Type B pancreatic cell (in vitro differentiated cells): ENCODE results near the gene RYR2. TPM values are rescaled to one million over a fixed set of nuclear protein-coding genes. Genes with fewer than 3 reads are reported as not detected.

Source experiments
- DNase-seq: peaks from one replicate; pipeline ENCODE4 v3.0.0; 2021; ENCODE audit warnings: mixed read lengths; ENCODE audit not compliant: unreplicated experiment; ENCODE audit errors: extremely low spot score
- H3K27ac Mint-ChIP-seq: 2 replicates; pipeline ENCODE4 v1.8.0; 2021; ENCODE audit warnings: mild to moderate bottlenecking, mixed read lengths
- H3K27me3 Mint-ChIP-seq: 2 replicates; pipeline ENCODE4 v1.8.0; 2021; ENCODE audit warnings: mixed read lengths
- H3K36me3 Mint-ChIP-seq: 2 replicates; pipeline ENCODE4 v1.8.0; 2021; ENCODE audit warnings: mixed read lengths
- H3K4me1 Mint-ChIP-seq: one replicate; pipeline ENCODE4 v1.8.0; 2021; ENCODE audit warnings: mixed read lengths; ENCODE audit not compliant: unreplicated experiment
- H3K4me3 Mint-ChIP-seq: 2 replicates; pipeline ENCODE4 v1.8.0; 2021; ENCODE audit warnings: mild to moderate bottlenecking, mixed read lengths
- H3K9me3 Mint-ChIP-seq: 2 replicates; pipeline ENCODE4 v1.8.0; 2021; ENCODE audit warnings: mixed read lengths
- CTCF ChIP-seq: fragments of 200-600 bp; sonication (generic); conservative IDR thresholded peaks from 2 replicates; pipeline ENCODE4 v1.5.0; 2021; ENCODE audit warnings: antibody characterized with exemption, mild to moderate bottlenecking
- total RNA-seq: library from RNA; stranded (reverse); gene quantifications from 2 replicates; pipeline ENCODE4 v1.2.1, GENCODE V29; 2021; ENCODE audit warnings: low replicate concordance

The RYR2 gene
- total RNA-seq, 1 donor from 2014 or later = 0.58 TPM

- H3K27ac Mint-ChIP-seq = no peak overlapping the region
- no peaks in the 10 kb centered on the region for H3K4me1 Mint-ChIP-seq
- H3K27me3 Mint-ChIP-seq = peaks cover 3% of the 10 kb centered on the region
- H3K4me3 Mint-ChIP-seq = no peak overlapping the region
- peaks cover 4% of the 10 kb centered on the region for H3K9me3 Mint-ChIP-seq
- no peak for DNase-seq
- TF ChIP-seq CTCF = no peak
- no peaks in the 10 kb centered on the region for H3K36me3 Mint-ChIP-seq
Observed at GRCh38 chr1:237341391-237341790, 299.4 kb downstream of the RYR2 start.

GRCh38 chr1:237342730-237343129 lies 300.7 kb downstream of the RYR2 start:
- Mint-ChIP-seq H3K9me3 (peaks cover 4% of the 10 kb centered on the region), H3K27ac (no peak overlapping the region), H3K4me3 (no peak overlapping the region), H3K4me1 (no peaks in the 10 kb centered on the region), H3K36me3 (no peaks in the 10 kb centered on the region), H3K27me3 (peaks cover 3% of the 10 kb centered on the region)
- no peak for TF ChIP-seq CTCF
- DNase-seq = no peak

- Mint-ChIP-seq H3K9me3 (no peaks in the 10 kb centered on the region), H3K27ac (no peak overlapping the region), H3K4me1 (no peaks in the 10 kb centered on the region), H3K4me3 (no peak overlapping the region), H3K36me3 (no peaks in the 10 kb centered on the region), H3K27me3 (no peaks in the 10 kb centered on the region)
- no peak for TF ChIP-seq CTCF
- no peak for DNase-seq
Observed at GRCh38 chr1:237352747-237353146, 310.8 kb downstream of the RYR2 start.

DNA sequence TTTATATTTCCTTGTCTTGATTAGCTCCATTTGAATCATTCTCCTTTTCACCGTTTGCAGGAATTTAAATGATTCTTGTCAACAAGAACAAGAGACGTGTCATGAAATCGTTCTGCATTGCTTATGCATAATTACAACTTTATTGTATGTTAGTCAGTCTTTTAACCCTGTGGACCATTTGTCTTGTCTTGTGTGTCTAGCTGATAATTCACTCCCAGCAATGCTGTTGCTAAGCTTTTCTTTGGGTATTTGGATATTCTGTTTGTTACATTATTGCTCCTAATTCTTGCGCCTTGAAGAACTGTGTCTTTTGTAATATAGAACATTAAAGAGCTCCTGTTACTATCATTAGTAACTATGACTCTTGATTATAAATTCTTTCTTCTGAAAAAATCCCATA lies 311.9 kb downstream of the RYR2 start:
- no peaks in the 10 kb centered on the region for H3K36me3 Mint-ChIP-seq

GRCh38 chr1:237355022-237355421 lies 313.0 kb downstream of the RYR2 start:
- no peaks in the 10 kb centered on the region for H3K27me3 Mint-ChIP-seq
- H3K36me3 Mint-ChIP-seq = no peaks in the 10 kb centered on the region
- H3K4me3 Mint-ChIP-seq = no peak overlapping the region
- no peaks in the 10 kb centered on the region for H3K9me3 Mint-ChIP-seq
- no peak for TF ChIP-seq CTCF
- no peak overlapping the region for H3K27ac Mint-ChIP-seq
- H3K4me1 Mint-ChIP-seq = no peaks in the 10 kb centered on the region
- DNase-seq = no peak

More for the DNA sequence above, 311.9 kb downstream of the RYR2 start:
- no peak for TF ChIP-seq CTCF
- no peaks in the 10 kb centered on the region for H3K27me3 Mint-ChIP-seq
- H3K9me3 Mint-ChIP-seq = no peaks in the 10 kb centered on the region
- no peak for DNase-seq
- H3K4me1 Mint-ChIP-seq = no peaks in the 10 kb centered on the region
- H3K27ac Mint-ChIP-seq = no peak overlapping the region
- no peak overlapping the region for H3K4me3 Mint-ChIP-seq

DNA sequence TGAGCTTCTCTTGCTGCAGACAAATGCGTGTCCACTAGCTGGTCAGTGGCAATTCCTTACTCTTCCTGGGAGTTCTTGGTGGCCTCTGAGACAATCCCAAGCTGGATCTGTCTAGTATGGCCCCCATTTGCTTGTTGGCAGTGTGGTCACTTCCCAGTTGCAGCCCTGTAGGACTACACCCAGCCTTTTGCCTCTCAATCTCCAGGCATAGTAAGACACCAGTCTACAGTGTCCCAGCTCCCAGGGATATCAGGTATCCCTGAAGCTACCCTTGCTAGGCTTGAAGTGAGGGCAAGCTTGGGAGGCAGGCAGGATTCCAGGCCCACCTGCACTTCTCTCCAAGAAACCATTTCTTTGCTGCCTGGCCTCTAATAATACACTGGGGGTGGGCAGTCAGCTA lies 316.6 kb downstream of the RYR2 start:
- Mint-ChIP-seq H3K4me1 (no peaks in the 10 kb centered on the region), H3K4me3 (no peak overlapping the region), H3K27me3 (no peaks in the 10 kb centered on the region), H3K27ac (no peak overlapping the region), H3K36me3 (no peaks in the 10 kb centered on the region), H3K9me3 (no peaks in the 10 kb centered on the region)
- TF ChIP-seq CTCF = no peak
- no peak for DNase-seq
